K562 (cell line): Measurements from ENCODE around the gene NPVF. TPM values are rescaled to one million over a fixed set of nuclear protein-coding genes. Genes with fewer than 3 reads are reported as not detected.

Source experiments
- CEBPB ChIP-seq: fragments of 450-650 bp; IDR thresholded peaks from 2 replicates; pipeline ENCODE4 v1.6.1; 2016; ENCODE audit warnings: missing genetic modification characterization, missing compliant biosample characterization
- CEBPG ChIP-seq, 3 experiments: fragments of 200-800 bp in 1 of 3; sonication (Bioruptor generic) in 1 of 3; sonication (generic) in 1 of 3; formaldehyde crosslinking in 1 of 3; IDR thresholded peaks in 2 of 3; conservative IDR thresholded peaks in 1 of 3; 2 replicates each; pipeline versions ENCODE4 v1.6.1 to v1.8.0; 2016 to 2022; ENCODE audit warnings: missing compliant biosample characterization in 2 of 3, missing genetic modification characterization in 2 of 3, mild to moderate bottlenecking in 1 of 3, missing genetic modification reagents in 1 of 3
- JUN ChIP-seq, 2 experiments: sonication (generic) in 1 of 2; formaldehyde crosslinking in 1 of 2; IDR thresholded peaks; 2 replicates each; pipeline versions ENCODE4 v1.6.1 to v1.8.0; 2012 to 2022; ENCODE audit warnings: borderline replicate concordance in 2 of 2, mild to moderate bottlenecking in 2 of 2, improper control_type of control experiment in 1 of 2, low read depth in 1 of 2, low read length in 1 of 2, missing genetic modification reagents in 1 of 2
- PHF8 ChIP-seq: fragments of 200-600 bp; sonication (generic); IDR thresholded peaks from 2 replicates; pipeline ENCODE4 v1.6.1; 2012; ENCODE audit warnings: mixed run types, mild to moderate bottlenecking, inconsistent platforms, low read length, moderate library complexity, borderline replicate concordance
- PYGO2 ChIP-seq: fragments of 450-650 bp; IDR thresholded peaks from 2 replicates; pipeline ENCODE4 v1.6.1; 2016; ENCODE audit warnings: mild to moderate bottlenecking, missing genetic modification characterization, moderate library complexity, missing compliant biosample characterization
- ZNF324 ChIP-seq: fragments of 250-450 bp; sonication (Bioruptor Pico); IDR thresholded peaks from 2 replicates; pipeline ENCODE4 v1.4.0; 2020; ENCODE audit warnings: mild to moderate bottlenecking
- ZNF780A ChIP-seq: fragments of 250-450 bp; sonication (Bioruptor Pico); IDR thresholded peaks from 2 replicates; pipeline ENCODE4 v1.5.0; 2021; ENCODE audit warnings: mild to moderate bottlenecking
- polyA plus RNA-seq, 8 experiments: library from polyadenylated mRNA; depleted of rRNA in 4 of 8; stranded (reverse) in 5 of 8; unstranded in 3 of 8; fragments of >200 nt; fragmentation: Nextera tagmentation in 2 of 8; fragmentation: Illumina TruSeq in 1 of 8; extraction: Ambion mirVana in 2 of 8; extraction: Trizol in 1 of 8; gene quantifications; 2 replicates each; pipeline versions ENCODE4 v1.2.1 to v1.2.3, GENCODE V29; 2011 to 2014; ENCODE audit warnings: inconsistent platforms in 1 of 8, missing spikeins in 1 of 8
- total RNA-seq, 7 experiments: library from RNA; depleted of rRNA in 6 of 7; stranded (reverse); fragments of >200 nt in 6 of 7; fragmentation: Illumina TruSeq in 2 of 7; extraction: Trizol in 2 of 7; gene quantifications; 2 replicates each; pipeline versions ENCODE4 v1.2.1 to v1.2.3, GENCODE V29; 2011 to 2021; ENCODE audit warnings: low replicate concordance in 1 of 7
- TF ChIP-seq, protein P1 (sequence below), 2 experiments: fragments of 450-650 bp; IDR thresholded peaks; 2 replicates each; pipeline ENCODE4 v1.6.1; 2016; ENCODE audit warnings: mild to moderate bottlenecking in 2 of 2, borderline replicate concordance in 1 of 2, low read depth in 1 of 2, moderate library complexity in 1 of 2
- TF ChIP-seq, protein P2 (sequence below): fragments of 250-450 bp; sonication (Bioruptor Pico); IDR thresholded peaks from 2 replicates; pipeline ENCODE4 v1.6.1; 2021; ENCODE audit warnings: mild to moderate bottlenecking
- TF ChIP-seq, protein P3 (sequence below), 2 experiments: fragments of 450-650 bp in 1 of 2; sonication (generic) in 1 of 2; formaldehyde crosslinking in 1 of 2; IDR thresholded peaks in 1 of 2; conservative IDR thresholded peaks in 1 of 2; 2 replicates each; pipeline versions ENCODE4 v1.6.1 to v1.8.1; 2016 to 2023; ENCODE audit warnings: mild to moderate bottlenecking in 2 of 2, moderate library complexity in 2 of 2, inconsistent platforms in 1 of 2, missing genetic modification reagents in 1 of 2
- TF ChIP-seq, protein P4 (sequence below): fragments of 450-650 bp; formaldehyde crosslinking; IDR thresholded peaks from 2 replicates; pipeline ENCODE4 v1.4.0; 2020; ENCODE audit warnings: mild to moderate bottlenecking

The NPVF gene
- total and polyA plus RNA-seq, 9 of the 15 experiments (the other 6 are each of a cell fraction or from before 2014, with no cell fraction given), result not detected

DNA sequence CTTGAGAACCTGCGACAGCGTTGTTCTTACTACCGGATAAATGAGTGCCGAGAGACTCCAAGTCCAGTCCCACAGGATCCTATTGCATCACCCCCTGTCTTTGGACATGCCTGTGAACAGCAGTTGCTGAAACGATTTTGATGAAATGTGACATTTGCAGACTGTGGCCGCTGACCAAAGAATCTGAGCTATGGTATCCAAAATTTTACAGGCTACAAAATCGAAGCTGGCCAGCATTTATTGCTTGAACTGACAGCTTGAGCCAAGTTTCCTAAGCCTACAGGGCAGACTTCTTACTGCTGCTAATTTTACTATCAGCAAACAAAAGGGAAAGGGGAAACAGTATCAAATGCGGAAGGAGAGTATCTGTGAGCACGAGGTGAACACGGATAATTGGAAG lies 12.1 kb upstream of the NPVF start (continued):
- TF ChIP-seq, protein P1, sequence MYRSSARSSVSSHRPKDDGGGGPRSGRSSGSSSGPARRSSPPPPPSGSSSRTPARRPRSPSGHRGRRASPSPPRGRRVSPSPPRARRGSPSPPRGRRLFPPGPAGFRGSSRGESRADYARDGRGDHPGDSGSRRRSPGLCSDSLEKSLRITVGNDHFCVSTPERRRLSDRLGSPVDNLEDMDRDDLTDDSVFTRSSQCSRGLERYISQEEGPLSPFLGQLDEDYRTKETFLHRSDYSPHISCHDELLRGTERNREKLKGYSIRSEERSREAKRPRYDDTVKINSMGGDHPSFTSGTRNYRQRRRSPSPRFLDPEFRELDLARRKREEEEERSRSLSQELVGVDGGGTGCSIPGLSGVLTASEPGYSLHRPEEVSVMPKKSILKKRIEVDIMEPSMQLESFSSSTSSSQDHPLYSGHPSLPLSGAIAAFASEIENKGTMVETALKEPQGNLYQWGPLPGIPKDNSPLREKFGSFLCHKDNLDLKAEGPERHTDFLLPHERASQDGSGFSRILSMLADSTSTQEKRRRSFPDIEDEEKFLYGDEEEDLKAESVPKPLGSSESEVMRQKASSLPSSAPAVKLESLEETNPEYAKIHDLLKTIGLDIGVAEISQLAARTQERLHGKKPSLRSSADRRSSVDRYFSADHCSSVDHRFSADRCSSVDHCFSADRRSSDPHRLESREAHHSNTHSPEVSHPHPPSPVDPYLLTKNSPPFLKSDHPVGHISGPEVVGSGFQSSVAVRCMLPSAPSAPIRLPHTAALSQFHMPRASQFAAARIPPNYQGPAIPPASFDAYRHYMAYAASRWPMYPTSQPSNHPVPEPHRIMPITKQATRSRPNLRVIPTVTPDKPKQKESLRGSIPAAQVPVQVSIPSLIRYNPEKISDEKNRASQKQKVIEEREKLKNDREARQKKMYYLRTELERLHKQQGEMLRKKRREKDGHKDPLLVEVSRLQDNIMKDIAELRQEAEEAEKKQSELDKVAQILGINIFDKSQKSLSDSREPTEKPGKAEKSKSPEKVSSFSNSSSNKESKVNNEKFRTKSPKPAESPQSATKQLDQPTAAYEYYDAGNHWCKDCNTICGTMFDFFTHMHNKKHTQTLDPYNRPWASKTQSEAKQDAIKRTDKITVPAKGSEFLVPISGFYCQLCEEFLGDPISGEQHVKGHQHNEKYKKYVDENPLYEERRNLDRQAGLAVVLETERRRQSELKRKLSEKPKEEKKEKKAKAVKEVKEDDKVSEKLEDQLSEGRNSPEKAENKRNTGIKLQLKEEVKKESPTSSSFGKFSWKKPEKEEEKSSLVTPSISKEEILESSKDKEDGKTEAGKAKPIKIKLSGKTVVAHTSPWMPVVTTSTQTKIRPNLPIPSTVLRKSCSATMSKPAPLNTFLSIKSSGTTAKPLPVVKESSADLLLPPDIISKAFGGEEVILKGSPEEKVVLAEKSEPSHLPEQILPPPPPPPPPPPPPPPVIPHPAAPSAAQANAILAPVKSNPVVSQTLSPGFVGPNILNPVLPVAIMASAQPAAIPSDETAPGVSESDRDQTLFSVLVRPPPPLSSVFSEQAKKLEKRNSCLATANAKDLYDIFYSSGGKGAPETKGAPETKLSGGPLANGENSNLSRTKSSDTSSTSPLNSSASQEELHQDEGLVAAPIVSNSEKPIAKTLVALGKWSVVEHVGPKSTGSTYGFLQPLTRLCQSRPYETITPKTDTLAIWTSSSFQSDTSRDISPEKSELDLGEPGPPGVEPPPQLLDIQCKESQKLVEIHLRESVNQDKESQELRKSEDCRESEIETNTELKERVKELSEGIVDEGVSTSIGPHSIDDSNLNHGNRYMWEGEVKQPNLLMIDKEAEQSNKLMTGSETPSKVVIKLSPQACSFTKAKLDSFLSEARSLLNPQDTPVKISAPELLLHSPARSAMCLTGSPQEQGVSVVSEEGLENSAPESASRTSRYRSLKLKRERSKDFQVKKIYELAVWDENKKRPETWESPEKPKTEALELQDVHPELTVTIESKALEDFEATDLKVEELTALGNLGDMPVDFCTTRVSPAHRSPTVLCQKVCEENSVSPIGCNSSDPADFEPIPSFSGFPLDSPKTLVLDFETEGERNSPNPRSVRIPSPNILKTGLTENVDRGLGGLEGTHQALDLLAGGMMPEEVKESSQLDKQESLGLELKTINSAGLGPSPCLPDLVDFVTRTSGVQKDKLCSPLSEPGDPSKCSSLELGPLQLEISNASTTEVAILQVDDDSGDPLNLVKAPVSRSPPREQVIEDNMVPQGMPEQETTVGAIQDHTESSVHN (IDR thresholded peaks at IDR 0.05; ENCODE audit: borderline replicate concordance in 1 of 2, low read depth in 1 of 2), result no peak
- TF ChIP-seq, protein P2, sequence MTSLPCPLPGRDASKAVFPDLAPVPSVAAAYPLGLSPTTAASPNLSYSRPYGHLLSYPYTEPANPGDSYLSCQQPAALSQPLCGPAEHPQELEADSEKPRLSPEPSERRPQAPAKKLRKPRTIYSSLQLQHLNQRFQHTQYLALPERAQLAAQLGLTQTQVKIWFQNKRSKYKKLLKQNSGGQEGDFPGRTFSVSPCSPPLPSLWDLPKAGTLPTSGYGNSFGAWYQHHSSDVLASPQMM (CRISPR knock-in tag), result no peak
- TF ChIP-seq CEBPB (tag), result peak; percentile 74
- TF ChIP-seq ZNF324 (CRISPR knock-in tag), result no peak
- TF ChIP-seq CEBPG (CRISPR knock-in tag; IDR thresholded peaks at IDR 0.05), result no peak
- peak; percentile 84 to 87 for TF ChIP-seq CEBPG (tag; conservative IDR thresholded peaks at IDR 0.05 in 1 of 2, IDR thresholded peaks at IDR 0.05 in 1 of 2)
- TF ChIP-seq, protein P3, sequence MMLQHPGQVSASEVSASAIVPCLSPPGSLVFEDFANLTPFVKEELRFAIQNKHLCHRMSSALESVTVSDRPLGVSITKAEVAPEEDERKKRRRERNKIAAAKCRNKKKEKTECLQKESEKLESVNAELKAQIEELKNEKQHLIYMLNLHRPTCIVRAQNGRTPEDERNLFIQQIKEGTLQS (IDR thresholded peaks at IDR 0.05), result peak; percentile 78
- TF ChIP-seq, protein P3 (CRISPR knock-in tag; conservative IDR thresholded peaks at IDR 0.05), result no peak
- TF ChIP-seq JUN (IDR thresholded peaks at IDR 0.05; ENCODE audit: borderline replicate concordance, low read depth, low read length), result no peak
- TF ChIP-seq JUN (CRISPR knock-in tag; IDR thresholded peaks at IDR 0.05; ENCODE audit: borderline replicate concordance), result no peak
- TF ChIP-seq, protein P4, sequence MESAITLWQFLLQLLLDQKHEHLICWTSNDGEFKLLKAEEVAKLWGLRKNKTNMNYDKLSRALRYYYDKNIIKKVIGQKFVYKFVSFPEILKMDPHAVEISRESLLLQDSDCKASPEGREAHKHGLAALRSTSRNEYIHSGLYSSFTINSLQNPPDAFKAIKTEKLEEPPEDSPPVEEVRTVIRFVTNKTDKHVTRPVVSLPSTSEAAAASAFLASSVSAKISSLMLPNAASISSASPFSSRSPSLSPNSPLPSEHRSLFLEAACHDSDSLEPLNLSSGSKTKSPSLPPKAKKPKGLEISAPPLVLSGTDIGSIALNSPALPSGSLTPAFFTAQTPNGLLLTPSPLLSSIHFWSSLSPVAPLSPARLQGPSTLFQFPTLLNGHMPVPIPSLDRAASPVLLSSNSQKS, result no peak
- no peak for TF ChIP-seq PYGO2
- no peak for TF ChIP-seq ZNF780A (CRISPR knock-in tag)
- no peak for TF ChIP-seq PHF8
- TF ChIP-seq, all 486 proteins: peak for 4
